Chondrocyte (in vitro differentiated cells): Measurements from ENCODE around the gene MED13. TPM values are rescaled to one million over a fixed set of nuclear protein-coding genes. Genes with fewer than 3 reads are reported as not detected.

Experiments used
- DNase-seq: peaks from one replicate; pipeline ENCODE4 v3.0.0; 2021; ENCODE audit warnings: mixed read lengths, low spot score
- H3K27ac Mint-ChIP-seq: one replicate; pipeline ENCODE4 v1.8.0; 2021; ENCODE audit warnings: mild to moderate bottlenecking, moderate library complexity, mixed read lengths; ENCODE audit not compliant: unreplicated experiment
- H3K27me3 Mint-ChIP-seq: 2 replicates; pipeline ENCODE4 v1.8.0; 2021; ENCODE audit warnings: low read depth, mixed read lengths
- H3K36me3 Mint-ChIP-seq: 2 replicates; pipeline ENCODE4 v1.8.0; 2021; ENCODE audit warnings: low read depth, mixed read lengths
- H3K4me1 Mint-ChIP-seq: 2 replicates; pipeline ENCODE4 v1.8.0; 2021; ENCODE audit warnings: low read depth, mild to moderate bottlenecking, mixed read lengths
- H3K4me3 Mint-ChIP-seq: one replicate; pipeline ENCODE4 v1.8.0; 2021; ENCODE audit warnings: mild to moderate bottlenecking, moderate library complexity, mixed read lengths; ENCODE audit not compliant: unreplicated experiment
- H3K9me3 Mint-ChIP-seq: 2 replicates; pipeline ENCODE4 v1.8.0; 2021; ENCODE audit warnings: low read depth, mixed read lengths
- total RNA-seq: library from RNA; stranded (reverse); gene quantifications from 3 replicates; pipeline ENCODE4 v1.2.1, GENCODE V29; 2021
- TF ChIP-seq, protein P1 (sequence below): fragments of 200-600 bp; sonication (generic); IDR thresholded peaks from 2 replicates; pipeline ENCODE4 v1.5.0; 2021; ENCODE audit warnings: antibody characterized with exemption, mild to moderate bottlenecking, moderate library complexity

The MED13 gene
- total RNA-seq, 1 donor from 2014 or later = 53.0 TPM

GRCh38 chr17:62045517-62045916, 19.6 kb downstream of the MED13 start:
- Mint-ChIP-seq H3K36me3 (peaks cover 19% of the 10 kb centered on the region), H3K27me3 (no peaks in the 10 kb centered on the region), H3K4me3 (no peak overlapping the region), H3K27ac (no peak overlapping the region), H3K9me3 (no peaks in the 10 kb centered on the region), H3K4me1 (peaks cover 15% of the 10 kb centered on the region)
- TF ChIP-seq, protein P1, sequence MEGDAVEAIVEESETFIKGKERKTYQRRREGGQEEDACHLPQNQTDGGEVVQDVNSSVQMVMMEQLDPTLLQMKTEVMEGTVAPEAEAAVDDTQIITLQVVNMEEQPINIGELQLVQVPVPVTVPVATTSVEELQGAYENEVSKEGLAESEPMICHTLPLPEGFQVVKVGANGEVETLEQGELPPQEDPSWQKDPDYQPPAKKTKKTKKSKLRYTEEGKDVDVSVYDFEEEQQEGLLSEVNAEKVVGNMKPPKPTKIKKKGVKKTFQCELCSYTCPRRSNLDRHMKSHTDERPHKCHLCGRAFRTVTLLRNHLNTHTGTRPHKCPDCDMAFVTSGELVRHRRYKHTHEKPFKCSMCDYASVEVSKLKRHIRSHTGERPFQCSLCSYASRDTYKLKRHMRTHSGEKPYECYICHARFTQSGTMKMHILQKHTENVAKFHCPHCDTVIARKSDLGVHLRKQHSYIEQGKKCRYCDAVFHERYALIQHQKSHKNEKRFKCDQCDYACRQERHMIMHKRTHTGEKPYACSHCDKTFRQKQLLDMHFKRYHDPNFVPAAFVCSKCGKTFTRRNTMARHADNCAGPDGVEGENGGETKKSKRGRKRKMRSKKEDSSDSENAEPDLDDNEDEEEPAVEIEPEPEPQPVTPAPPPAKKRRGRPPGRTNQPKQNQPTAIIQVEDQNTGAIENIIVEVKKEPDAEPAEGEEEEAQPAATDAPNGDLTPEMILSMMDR = no peak
- DNase-seq = no peak

- TF ChIP-seq, protein P1 = no peak
- no peaks in the 10 kb centered on the region for H3K27me3 Mint-ChIP-seq
- H3K27ac Mint-ChIP-seq = no peak overlapping the region
- no peak for DNase-seq
- no peak overlapping the region for H3K4me3 Mint-ChIP-seq
- H3K4me1 Mint-ChIP-seq = peaks cover 15% of the 10 kb centered on the region
- peaks cover 16% of the 10 kb centered on the region for H3K36me3 Mint-ChIP-seq
- H3K9me3 Mint-ChIP-seq = no peaks in the 10 kb centered on the region
These were observed 20.0 kb downstream of the MED13 start for GRCh38 chr17:62045109-62045508.

- Mint-ChIP-seq H3K4me1 (peaks cover 8% of the 10 kb centered on the region), H3K27me3 (no peaks in the 10 kb centered on the region), H3K36me3 (peaks cover 9% of the 10 kb centered on the region), H3K9me3 (no peaks in the 10 kb centered on the region), H3K4me3 (no peak overlapping the region), H3K27ac (peak overlapping the region; percentile 38)
- DNase-seq = no peak
- TF ChIP-seq, protein P1 = no peak
These were observed 21.5 kb downstream of the MED13 start for GRCh38 chr17:62043602-62044001.

DNA sequence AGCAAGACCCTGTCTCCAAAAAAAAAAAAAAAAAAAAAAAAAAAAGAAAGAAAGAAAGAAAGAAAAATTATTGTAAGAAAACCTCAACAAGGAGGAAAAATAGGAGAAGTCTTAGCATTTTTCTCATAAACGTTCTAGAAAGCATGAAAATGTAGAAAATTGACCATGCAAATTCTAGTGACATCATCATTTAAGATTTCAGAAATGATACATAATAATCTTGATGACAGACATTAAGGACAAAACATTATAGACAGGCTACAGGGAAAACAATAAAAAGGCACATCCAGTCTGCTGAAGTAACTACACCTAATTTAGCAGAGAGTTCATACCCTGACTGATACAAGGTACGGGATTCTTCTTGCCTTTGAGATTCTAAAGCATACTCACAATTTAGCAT, 21.9 kb downstream of the MED13 start:
- H3K27me3 Mint-ChIP-seq = no peaks in the 10 kb centered on the region
- peaks cover 6% of the 10 kb centered on the region for H3K4me1 Mint-ChIP-seq
- H3K4me3 Mint-ChIP-seq = no peak overlapping the region
- no peaks in the 10 kb centered on the region for H3K9me3 Mint-ChIP-seq
- H3K27ac Mint-ChIP-seq = no peak overlapping the region
- TF ChIP-seq, protein P1 = no peak
- H3K36me3 Mint-ChIP-seq = peaks cover 7% of the 10 kb centered on the region
- DNase-seq = no peak

GRCh38 chr17:62038248-62038647, 26.8 kb downstream of the MED13 start:
- Mint-ChIP-seq H3K27me3 (no peaks in the 10 kb centered on the region), H3K9me3 (no peaks in the 10 kb centered on the region), H3K4me1 (peaks cover 6% of the 10 kb centered on the region), H3K27ac (peak overlapping the region; percentile 8), H3K4me3 (no peak overlapping the region), H3K36me3 (peaks cover 11% of the 10 kb centered on the region)
- TF ChIP-seq, protein P1 = no peak
- no peak for DNase-seq
